NCI-H1436 (cell line): Measurements from ENCODE around the gene OPHN1.
A peak's percentile ranks its signal among the peaks of the same experiment; 100 is the strongest.

ENCODE experiments used
- DNase-seq: peaks from one replicate; lab custom pipeline; 2025; lab: John Stamatoyannopoulos, UW

Gene OPHN1

DNA sequence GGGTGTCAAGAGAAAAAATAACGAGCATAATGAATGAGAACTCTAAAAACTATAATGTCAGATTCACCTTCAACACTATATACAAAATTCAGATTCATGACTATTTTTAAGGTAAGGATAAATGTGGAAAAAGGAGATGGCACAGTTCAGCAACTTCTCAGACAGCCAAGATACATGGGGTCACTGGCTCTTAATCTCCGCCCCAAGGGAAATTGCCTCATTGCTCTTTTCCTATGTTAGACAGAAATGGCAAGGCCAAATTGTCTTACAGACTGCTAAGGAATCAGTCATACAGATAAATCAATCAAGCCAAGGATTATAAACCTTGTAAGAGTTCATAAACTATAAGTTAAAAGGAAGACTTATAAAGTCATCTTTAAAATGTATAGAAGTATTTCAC, 183.4 kb downstream of the OPHN1 start:
- no peak for DNase-seq

GRCh38 chrX:68249401-68249831, 183.9 kb downstream of the OPHN1 start:
- no peak for DNase-seq

DNA sequence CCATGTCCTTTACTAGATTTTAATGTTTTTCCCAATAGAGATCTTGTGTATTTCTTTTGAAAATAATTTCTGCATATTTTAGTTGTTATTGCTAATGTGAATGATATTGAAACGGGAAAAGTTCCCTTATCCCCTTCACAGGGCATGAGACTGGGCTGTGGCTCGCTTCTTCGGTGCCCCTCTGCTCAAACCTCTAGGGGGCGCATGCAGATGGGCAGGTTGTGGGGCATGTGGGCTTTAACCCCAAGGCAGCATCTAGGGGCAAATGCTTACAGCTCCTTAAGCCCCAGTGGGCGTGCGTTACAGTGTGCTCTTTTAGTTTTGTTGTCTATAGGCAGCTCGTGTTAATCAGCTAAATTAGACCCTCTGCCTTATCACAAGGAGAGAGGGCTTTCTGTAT, 194.7 kb downstream of the OPHN1 start:
- no peak for DNase-seq

DNA sequence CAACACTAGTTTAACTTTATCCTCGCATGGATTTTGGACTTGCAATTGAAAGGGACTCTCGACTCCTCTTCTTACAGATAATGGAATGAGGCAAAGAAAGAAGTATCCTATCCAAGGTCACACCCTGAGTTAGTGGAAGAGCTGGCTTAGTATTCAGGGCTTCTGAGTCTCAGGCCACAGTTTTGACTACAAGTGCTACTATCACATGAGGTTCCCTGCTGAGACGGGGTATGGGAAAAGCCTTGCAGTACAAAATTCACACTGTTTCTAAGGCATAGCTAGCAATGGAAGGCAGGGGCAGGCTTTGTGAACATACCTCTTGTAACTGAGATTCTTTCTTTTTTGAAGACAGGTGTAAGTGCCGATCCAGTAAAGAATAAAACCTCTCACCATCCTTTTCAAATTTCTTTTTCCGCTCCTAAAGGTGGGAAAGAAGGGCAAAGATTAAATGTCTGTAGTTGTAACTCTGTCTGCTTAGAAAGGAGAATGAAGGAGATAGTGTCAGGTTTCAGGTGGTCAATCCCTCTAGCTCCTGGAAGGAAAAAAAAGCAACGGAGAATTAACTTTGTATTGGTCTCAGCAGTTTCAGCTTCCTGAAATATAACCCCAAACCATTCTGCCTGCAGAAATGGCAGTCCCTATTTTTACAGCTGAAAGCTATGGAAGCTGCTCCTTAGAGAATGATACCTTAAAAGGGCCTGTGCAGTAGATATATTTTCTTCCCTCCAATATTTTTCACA, 199.0 kb downstream of the OPHN1 start:
- DNase-seq = no peak

GRCh38 chrX:68232206-68232605, 201.1 kb downstream of the OPHN1 start:
- DNase-seq = no peak

- no peak for DNase-seq
Observed at GRCh38 chrX:68209008-68209407, 224.3 kb downstream of the OPHN1 start.

GRCh38 chrX:68204521-68205038, 228.7 kb downstream of the OPHN1 start:
- no peak for DNase-seq

DNA sequence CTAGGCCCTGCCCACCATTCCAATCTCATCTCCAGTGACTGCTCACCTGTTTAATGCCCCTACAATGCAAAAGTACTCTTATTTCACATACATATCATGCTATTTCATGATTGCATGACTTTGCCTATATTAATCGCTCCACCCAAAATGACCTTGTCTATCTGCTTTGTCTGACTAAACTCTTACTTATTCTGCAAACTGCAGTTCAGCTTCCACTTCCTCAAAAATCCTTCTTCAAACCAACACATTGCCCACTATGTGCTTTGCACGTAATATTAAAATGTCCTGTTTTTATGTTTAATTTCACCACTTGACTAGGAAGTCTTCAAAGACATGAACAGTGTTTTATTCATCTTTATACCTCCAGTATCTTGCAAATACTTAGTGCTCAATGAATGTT, 229.6 kb downstream of the OPHN1 start:
- no peak for DNase-seq

GRCh38 chrX:68203211-68203610, 230.1 kb downstream of the OPHN1 start:
- DNase-seq = no peak

DNA sequence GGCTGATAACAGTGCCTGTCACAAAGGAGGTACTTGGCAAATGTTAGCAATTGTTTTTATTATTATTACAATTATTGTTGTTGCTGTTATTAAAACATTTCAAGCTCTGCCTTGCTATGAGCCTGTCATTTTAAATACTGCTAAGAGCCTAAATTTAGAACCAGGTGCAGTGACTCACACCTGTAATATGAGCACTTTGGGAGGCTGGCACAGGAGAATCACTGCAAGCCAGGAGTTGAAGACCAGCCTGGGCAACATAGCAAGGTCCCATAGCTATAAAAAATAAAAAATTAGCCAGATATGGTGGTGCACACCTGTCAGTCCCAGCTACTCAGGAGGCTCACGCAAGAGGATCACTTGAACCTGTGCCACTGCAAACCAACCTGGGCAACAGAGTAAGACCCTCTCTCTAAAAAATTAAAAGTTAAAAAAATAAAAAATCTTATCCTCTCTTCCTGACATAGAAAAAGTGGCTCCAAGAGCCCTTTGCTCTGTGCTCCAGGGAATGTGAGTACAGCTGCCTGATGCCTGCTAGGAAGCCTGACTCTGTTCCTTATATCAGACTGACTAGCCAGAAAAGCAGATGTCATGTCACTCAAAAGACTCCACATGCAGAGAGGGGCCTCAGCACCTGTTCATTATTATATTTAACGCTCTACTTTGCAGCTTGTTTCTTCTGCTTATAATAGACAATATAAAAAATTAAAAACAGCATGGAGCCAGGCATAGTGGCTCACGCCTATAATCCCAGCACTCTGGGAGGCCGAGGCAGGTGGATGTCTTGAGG, 234.0 kb downstream of the OPHN1 start:
- DNase-seq = no peak

GRCh38 chrX:68196939-68197791, 236.1 kb downstream of the OPHN1 start:
- peak; percentile 45 for DNase-seq

- DNase-seq = no peak
Observed at GRCh38 chrX:68195561-68195960, 237.7 kb downstream of the OPHN1 start.

- DNase-seq = no peak
Observed at GRCh38 chrX:68193786-68194185, 239.5 kb downstream of the OPHN1 start.

GRCh38 chrX:68193234-68193633, 240.1 kb downstream of the OPHN1 start:
- DNase-seq = no peak

DNA sequence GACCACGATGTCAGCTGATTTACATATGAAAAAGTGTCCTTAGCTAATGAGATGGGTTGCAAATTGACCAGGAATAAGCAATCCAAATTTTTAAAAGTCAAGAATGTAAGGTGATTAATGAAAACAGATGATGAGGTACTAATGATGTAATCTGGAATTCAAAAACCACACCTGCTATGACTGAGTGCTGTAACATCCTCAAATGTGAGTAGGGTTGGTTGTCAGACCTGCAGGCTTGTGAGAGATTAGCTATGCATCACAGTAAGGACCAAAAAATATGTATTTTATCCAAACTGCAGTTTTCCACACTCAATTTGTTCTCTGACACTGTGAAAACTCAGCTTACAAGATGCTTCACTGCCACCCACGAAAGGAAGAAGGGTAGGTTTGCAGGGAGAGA, 242.5 kb downstream of the OPHN1 start:
- DNase-seq = no peak

DNA sequence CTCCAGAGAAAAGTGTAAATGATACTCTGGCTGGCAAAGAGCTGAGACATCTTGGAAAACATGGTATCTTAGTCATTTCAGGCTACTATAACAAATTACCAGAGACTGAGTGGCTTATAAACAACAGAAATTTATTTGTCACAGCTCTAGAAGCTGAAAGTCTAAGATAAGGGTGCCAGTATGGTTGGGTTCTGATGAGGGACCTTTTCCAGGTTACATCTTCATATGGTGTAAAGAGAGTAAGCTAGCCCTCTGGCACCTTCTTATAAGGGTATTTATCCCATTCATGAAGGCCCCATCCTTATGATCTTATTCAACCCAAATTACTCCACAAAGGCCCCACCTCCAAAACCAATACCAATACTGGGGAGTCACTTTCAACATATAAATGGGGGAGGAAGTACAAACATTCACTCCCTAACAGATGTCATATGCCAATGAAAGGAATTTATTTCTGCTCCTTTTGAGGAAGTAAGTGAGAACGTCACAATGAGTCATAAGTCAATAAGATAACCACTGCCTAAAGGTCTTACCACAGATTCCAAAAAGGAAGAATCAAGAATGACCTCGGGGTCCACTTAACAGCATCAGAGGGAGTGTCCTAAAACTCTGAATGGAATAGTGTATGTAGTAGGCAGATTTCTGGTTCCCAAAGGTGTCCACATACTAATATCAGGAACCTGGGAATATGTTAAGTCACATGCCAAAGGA, 246.6 kb downstream of the OPHN1 start:
- no peak for DNase-seq

- no peak for DNase-seq
Observed at GRCh38 chrX:68185161-68185560, 248.1 kb downstream of the OPHN1 start.

GRCh38 chrX:68183612-68184214, 249.6 kb downstream of the OPHN1 start:
- no peak for DNase-seq

GRCh38 chrX:68180579-68180978, 252.7 kb downstream of the OPHN1 start:
- no peak for DNase-seq

DNA sequence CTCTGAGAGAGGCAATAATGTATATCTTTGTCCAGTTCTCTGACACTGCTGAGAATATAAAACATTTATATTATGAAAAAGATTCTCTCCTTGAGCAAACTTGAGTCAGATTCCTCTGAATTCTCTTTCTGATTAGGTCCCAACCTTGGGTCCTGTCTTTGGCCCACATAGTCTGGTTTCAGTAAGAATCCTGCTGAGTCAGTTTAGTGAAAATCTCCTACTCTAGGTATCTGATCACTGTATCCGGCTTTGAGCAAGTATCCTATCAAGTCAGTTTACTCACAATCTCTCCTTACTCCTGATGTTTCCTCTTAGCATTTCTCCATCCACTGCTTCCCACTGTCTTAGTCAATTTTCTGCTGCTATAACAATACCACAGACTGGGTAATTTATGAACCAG, 253.9 kb downstream of the OPHN1 start:
- no peak for DNase-seq

GRCh38 chrX:68177542-68177941, 255.8 kb downstream of the OPHN1 start:
- no peak for DNase-seq
